HL-60 (cell line): Measurements from ENCODE around the gene LAMA3.

Experiments
- DNase-seq, 2 experiments: peaks; one replicate each; pipeline ENCODE4 v3.0.0-alpha.2; 2010 to 2020; ENCODE audit warnings: low read depth in 1 of 2, low spot score in 1 of 2
- H3K27ac ChIP-seq: fragments of 250-450 bp; sonication (Bioruptor Pico); replicated peaks from 2 replicates; pipeline ENCODE4 v1.5.1; 2020; ENCODE audit warnings: mild to moderate bottlenecking, moderate library complexity
- H3K27me3 ChIP-seq: fragments of 250-450 bp; sonication (Bioruptor Pico); 2 replicates; pipeline ENCODE4 v1.5.1; 2021; ENCODE audit warnings: mild to moderate bottlenecking, moderate library complexity; ENCODE audit not compliant: insufficient read depth, poor library complexity, severe bottlenecking
- H3K4me3 ChIP-seq: replicated peaks from 2 replicates; pipeline ENCODE4 v1.5.1; 2011; ENCODE audit warnings: mild to moderate bottlenecking, control low read depth, low read length; ENCODE audit not compliant: insufficient read depth
- GABPA ChIP-seq: IDR thresholded peaks from 2 replicates; pipeline ENCODE4 v1.6.1; 2012; ENCODE audit warnings: low read depth
- POLR2AphosphoS5 ChIP-seq: IDR thresholded peaks from 2 replicates; pipeline ENCODE4 v1.6.1; 2012; ENCODE audit warnings: low read depth
- REST ChIP-seq: IDR thresholded peaks from 2 replicates; pipeline ENCODE4 v1.6.1; 2012; ENCODE audit warnings: low read depth; ENCODE audit not compliant: insufficient replicate concordance
- SPI1 ChIP-seq: IDR thresholded peaks from 2 replicates; pipeline ENCODE4 v1.6.1; 2012; ENCODE audit warnings: low read depth, mild to moderate bottlenecking, borderline replicate concordance
- TF ChIP-seq, protein P1 (sequence below): IDR thresholded peaks from one replicate; pipeline ENCODE4 v1.5.1; 2011; ENCODE audit warnings: low read length, control low read depth, inconsistent platforms; ENCODE audit not compliant: insufficient read depth

The LAMA3 gene

GRCh38 chr18:23994361-23994902 lies 305.2 kb downstream of the LAMA3 start:
- no peaks in the 10 kb centered on the region for H3K27me3 ChIP-seq
- no peak overlapping the region for H3K27ac ChIP-seq
- TF ChIP-seq, protein P1, sequence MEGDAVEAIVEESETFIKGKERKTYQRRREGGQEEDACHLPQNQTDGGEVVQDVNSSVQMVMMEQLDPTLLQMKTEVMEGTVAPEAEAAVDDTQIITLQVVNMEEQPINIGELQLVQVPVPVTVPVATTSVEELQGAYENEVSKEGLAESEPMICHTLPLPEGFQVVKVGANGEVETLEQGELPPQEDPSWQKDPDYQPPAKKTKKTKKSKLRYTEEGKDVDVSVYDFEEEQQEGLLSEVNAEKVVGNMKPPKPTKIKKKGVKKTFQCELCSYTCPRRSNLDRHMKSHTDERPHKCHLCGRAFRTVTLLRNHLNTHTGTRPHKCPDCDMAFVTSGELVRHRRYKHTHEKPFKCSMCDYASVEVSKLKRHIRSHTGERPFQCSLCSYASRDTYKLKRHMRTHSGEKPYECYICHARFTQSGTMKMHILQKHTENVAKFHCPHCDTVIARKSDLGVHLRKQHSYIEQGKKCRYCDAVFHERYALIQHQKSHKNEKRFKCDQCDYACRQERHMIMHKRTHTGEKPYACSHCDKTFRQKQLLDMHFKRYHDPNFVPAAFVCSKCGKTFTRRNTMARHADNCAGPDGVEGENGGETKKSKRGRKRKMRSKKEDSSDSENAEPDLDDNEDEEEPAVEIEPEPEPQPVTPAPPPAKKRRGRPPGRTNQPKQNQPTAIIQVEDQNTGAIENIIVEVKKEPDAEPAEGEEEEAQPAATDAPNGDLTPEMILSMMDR, result no peak
- TF ChIP-seq REST, result no peak
- H3K4me3 ChIP-seq, result no peak overlapping the region
- DNase-seq, result no peak

DNA sequence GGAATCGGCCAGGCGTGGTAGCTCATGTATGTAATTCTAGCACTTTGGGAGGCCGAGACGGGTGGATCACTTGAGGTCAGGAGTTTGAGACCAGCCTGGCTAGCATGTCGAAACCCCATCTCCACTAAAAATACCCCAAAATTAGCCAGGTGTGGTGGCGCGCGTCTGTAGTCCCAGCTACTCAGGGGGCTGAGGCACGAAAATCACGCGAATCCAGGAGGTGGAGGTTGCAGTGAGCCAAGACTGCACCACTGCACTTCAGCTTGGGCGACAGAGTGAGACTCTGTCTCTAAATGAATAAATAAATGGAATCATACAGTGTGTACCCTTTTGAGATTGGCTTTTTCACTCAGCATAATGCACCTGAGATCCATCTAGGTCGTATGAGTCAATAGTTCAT lies 305.9 kb downstream of the LAMA3 start:
- H3K4me3 ChIP-seq, result no peak overlapping the region
- no peaks in the 10 kb centered on the region for H3K27me3 ChIP-seq
- TF ChIP-seq, protein P1, result no peak
- no peak for DNase-seq
- H3K27ac ChIP-seq, result no peak overlapping the region

DNA sequence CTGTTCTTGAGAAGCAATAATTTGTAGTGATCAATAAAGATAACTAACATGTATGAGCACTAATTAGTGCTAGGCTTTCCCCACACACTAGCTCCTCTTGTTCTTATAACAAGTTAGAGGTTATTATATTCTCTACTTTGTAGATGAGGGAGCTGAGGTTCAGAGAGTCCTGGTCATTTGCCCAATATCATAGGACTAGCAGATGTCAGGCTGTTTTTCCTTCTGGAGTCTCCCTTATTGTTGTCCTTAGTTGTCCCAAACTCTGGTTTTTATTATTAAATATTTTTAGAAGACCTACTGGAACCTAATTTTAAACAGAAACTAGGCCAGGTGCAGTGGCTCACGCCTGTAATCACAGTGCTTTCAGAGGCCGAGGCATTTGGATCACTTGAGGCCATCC lies 308.8 kb downstream of the LAMA3 start:
- TF ChIP-seq SPI1 (no peak), REST (no peak), POLR2AphosphoS5 (no peak), GABPA (no peak)
- TF ChIP-seq, protein P1, result no peak

DNA sequence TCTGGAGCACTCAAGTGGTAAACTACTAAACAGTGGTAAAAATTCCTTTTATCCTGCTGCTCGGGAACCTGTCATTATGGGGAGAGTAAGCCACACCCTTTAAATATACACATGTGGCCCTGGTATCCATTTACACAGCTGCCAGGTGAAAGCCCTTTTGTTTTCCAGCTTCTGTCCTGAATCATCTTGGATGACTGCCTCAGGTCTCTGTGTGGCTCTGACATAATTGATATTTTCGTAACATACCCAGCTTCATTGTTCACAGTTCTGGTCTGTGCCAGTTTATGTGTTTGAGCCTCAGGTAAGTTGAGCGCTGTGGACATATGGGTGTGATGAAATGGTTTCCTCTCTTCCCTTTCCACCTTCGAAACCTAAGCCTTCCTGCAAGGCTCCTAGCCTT lies 309.6 kb downstream of the LAMA3 start:
- TF ChIP-seq REST (no peak), GABPA (no peak), POLR2AphosphoS5 (no peak), SPI1 (no peak)
- TF ChIP-seq, protein P1, result no peak
- Histone ChIP-seq H3K27ac (no peak overlapping the region), H3K4me3 (no peak overlapping the region), H3K27me3 (no peaks in the 10 kb centered on the region)
- no peak for DNase-seq

More for the DNA sequence above, 308.8 kb downstream of the LAMA3 start:
- Histone ChIP-seq H3K27ac (no peak overlapping the region), H3K4me3 (no peak overlapping the region), H3K27me3 (no peaks in the 10 kb centered on the region)
- DNase-seq, result no peak
